ELF-1 (cell line): Measurements from ENCODE around the gene STRAP.
"Not testable (repeated sequence)": the region's sequence is repeated elsewhere in the genome, so short reads cannot be mapped to it uniquely, and the experiment has no call there.

Source experiments
- DNase-seq: peaks from one replicate; pipeline ENCODE4 v3.0.0-alpha.2; 2016; ENCODE audit warnings: low read depth, low spot score

The STRAP gene

DNA sequence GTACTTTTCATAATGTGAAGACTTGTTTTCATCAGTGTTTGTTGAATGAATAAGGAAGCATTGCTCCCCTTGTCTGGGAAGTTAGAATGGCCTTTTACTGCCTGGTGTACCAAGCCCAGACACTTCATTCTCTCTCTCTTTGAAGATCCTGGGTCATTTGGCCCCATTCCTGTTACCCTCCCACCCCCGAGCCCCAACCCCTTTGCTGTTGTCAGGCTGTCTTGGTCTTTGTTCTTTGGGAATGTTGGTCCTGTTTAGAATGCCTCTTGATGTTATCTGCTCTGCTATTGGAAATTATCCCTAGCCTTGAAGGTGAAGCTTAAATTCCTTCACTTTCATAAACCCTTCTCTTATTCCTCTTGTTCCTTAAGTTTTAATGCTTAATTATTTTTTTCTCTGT, 42.8 kb downstream of the STRAP start:
- DNase-seq: peak; percentile 55

DNA sequence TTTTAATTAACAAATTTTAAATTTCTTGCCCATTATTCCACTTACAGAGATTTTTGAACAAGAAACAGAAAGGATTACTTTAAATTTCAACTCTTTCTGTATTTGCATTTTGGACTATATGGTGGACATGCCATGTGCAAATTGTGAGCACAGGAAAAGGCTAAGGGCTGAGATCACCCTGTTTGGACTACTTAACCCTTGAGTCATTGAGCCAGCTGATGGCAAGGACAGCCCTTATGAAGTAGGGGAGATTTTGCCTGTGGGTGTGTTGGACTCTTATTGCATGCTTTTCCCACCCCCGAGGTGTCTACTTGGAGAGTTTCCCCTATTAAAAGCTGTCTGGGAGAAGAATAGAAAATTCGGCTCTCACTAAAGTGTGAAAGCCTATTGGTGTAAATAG, 46.2 kb downstream of the STRAP start:
- no peak for DNase-seq

- no peak for DNase-seq
These were observed 46.8 kb downstream of the STRAP start for GRCh38 chr12:15928870-15929571.

GRCh38 chr12:15931590-15932053, 49.4 kb downstream of the STRAP start:
- DNase-seq: no peak

DNA sequence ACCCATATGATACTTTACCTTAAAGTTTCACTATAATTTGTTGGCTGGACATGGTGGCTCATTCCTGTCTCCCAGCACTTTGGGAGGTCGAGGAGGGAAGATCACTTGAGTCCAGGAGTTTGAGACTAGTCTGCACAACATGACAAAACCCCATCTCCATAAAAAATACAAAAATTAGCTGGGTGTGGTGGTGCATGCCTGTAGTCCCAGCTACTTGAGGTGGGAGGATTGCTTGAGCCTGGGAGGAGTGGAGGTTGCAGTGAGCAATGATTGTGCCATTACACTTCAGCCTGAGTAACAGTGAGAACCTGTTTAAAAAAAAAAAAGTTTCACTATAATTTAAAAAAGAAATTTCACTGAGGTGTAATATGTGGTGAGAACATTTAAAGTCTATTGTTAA, 50.1 kb downstream of the STRAP start:
- DNase-seq: no peak

GRCh38 chr12:15932971-15933370, 50.8 kb downstream of the STRAP start:
- no peak for DNase-seq

DNA sequence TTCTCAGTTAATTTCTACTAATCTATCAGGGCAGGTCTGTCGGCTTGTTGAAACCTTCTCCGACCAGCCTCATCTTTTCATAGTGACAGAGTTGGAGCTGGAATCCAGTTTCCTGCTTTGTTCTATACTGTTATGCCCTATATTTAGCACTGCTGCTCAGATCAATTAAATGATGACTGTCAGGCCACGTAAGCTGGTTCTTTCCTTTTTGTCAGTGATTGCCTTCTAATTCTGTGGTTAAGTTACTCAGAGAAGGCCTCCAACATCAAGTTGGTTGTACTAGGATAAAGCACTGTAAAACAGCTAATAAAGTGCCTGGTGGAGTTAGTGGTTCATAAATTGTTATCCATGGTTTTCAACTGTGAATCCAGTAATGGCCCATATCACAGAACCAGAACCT, 51.6 kb downstream of the STRAP start:
- DNase-seq: no peak

GRCh38 chr12:15936751-15937150, 54.6 kb downstream of the STRAP start:
- no peak for DNase-seq

DNA sequence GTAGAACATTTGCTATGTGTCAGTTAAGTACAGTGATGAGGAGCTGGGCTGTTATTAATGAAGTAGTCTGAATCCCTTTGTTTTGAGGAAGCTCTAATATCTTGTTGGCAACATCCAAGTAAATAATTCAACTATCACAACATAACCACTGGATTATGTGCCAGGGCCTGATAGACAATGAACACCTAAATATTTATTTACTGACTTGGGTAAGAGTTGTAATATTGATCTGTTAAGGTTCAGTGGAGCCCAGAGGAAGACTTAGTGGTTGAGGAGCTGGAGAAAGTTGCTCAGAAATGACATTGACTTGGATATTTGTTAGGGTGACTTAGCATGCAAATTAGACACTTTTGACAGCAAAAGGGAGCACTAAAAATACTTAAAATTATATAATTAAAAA, 55.7 kb downstream of the STRAP start:
- DNase-seq: no peak

GRCh38 chr12:15939111-15939510, 56.9 kb downstream of the STRAP start:
- no peak for DNase-seq

GRCh38 chr12:15942475-15942874, 60.3 kb downstream of the STRAP start:
- DNase-seq: no peak

DNA sequence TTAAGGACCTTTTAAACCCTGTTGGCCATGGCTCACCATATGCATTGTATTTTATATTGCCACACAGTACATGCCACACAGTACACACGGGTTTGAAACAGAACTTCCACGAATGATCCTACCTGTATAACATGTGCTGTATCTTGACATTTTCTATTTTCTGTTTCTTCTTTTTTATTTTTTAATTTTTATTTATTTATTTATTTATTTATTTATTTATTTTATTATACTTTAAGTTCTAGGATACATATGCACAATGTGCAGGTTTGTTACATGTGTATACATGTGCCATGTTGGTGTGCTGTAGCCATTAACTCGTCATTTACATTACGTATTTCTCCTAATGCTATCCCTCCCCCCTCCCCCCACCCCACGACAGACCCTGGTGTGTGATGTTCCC, 61.3 kb downstream of the STRAP start:
- not testable (repeated sequence) for DNase-seq

DNA sequence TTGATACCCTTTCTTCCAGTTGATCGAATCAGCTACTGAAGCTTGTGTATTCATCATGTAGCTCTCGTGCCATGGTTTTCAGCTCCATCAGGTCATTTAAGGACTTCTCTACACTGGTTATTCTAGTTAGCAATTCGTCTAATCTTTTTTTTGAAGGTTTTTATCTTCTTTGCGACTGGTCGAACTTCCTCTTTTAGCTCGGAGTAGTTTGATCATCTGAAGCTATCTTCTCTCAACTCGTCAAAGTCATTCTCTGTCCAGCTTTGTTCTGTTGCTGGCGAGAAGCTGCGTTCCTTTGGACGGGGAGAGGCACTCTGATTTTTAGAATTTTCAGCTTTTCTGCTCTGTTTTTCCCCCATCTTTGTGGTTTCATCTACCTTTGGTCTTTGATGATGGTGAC, 66.3 kb downstream of the STRAP start:
- DNase-seq: not testable (repeated sequence)
